GM12891 (cell line): Measurements from ENCODE around the gene CETN2.

Experiments
- POLR2A ChIP-seq: IDR thresholded peaks from 2 replicates; pipeline ENCODE4 v1.6.1; 2011; ENCODE audit warnings: low read depth, low read length, control low read depth
- POLR2AphosphoS5 ChIP-seq: IDR thresholded peaks from 2 replicates; pipeline ENCODE4 v1.6.1; 2011; ENCODE audit warnings: low read depth, low read length, control low read depth
- POU2F2 ChIP-seq: IDR thresholded peaks from 2 replicates; pipeline ENCODE4 v1.6.1; 2011; ENCODE audit warnings: low read depth, mild to moderate bottlenecking, control low read depth, low read length, moderate library complexity
- SPI1 ChIP-seq: IDR thresholded peaks from 2 replicates; pipeline ENCODE4 v1.6.1; 2011; ENCODE audit warnings: low read depth, low read length, control low read depth
- TAF1 ChIP-seq: IDR thresholded peaks from 2 replicates; pipeline ENCODE4 v1.6.1; 2011; ENCODE audit warnings: low read depth, low read length, control low read depth

DNA sequence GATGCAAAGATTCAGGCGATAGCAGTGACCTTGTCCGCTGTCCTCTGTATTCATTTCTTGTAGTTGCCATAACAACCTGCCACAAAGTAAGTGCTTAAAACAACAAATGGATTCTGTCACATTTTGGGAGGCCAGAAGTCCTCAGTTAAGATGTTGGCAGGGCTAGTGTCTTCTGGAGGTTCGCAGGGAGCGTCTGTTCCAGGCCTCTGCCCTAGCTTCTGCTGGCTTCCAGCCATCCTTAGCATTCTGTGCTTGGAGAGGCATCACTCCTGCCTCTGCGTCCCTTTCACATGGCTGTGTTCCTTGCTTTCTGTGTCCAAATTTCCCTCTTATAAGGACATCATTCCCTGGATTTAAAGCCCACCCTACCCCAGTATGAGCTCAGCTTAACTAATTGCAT, 35.8 kb upstream of the CETN2 start:
- TF ChIP-seq TAF1: no peak
- TF ChIP-seq POLR2AphosphoS5: no peak
- no peak for TF ChIP-seq POLR2A
- no peak for TF ChIP-seq SPI1
- TF ChIP-seq POU2F2: no peak
